ENCODE results near the gene CPLANE1.

DNA sequence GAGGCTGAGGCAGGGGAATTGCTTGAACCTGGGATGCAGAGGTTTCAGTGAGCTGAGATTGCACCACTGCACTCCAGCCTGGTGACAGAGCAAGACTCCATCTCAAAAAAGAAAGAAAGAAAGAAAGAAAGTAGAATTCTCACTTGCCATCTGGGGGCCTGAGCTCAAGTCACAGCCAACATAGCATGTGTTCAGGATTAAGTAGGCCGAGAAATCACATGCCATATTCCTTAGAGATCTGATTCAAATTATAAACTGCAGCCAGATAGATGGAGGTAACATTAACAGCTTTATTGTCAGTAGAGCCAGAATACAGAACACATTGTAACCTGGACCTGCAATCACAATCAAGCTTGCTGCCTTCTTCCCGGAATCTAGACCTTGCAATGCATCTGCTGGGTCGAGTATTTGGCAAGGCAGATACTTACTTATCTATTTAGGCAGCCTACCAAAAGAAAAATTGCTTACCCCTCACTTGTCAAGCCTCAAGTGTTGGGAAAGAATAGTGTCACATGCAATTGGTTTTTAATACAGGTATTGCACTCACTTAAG is 173.7 kb downstream of the CPLANE1 start:
- TF ChIP-seq, protein P1, sequence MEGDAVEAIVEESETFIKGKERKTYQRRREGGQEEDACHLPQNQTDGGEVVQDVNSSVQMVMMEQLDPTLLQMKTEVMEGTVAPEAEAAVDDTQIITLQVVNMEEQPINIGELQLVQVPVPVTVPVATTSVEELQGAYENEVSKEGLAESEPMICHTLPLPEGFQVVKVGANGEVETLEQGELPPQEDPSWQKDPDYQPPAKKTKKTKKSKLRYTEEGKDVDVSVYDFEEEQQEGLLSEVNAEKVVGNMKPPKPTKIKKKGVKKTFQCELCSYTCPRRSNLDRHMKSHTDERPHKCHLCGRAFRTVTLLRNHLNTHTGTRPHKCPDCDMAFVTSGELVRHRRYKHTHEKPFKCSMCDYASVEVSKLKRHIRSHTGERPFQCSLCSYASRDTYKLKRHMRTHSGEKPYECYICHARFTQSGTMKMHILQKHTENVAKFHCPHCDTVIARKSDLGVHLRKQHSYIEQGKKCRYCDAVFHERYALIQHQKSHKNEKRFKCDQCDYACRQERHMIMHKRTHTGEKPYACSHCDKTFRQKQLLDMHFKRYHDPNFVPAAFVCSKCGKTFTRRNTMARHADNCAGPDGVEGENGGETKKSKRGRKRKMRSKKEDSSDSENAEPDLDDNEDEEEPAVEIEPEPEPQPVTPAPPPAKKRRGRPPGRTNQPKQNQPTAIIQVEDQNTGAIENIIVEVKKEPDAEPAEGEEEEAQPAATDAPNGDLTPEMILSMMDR (IDR thresholded peaks at IDR 0.05; ENCODE audit: low read length): no peak
- TF ChIP-seq EZH2 (IDR thresholded peaks at IDR 0.05; ENCODE audit: borderline replicate concordance, low read length): no peak

All from OCI-LY1 (cell line).